ENCODE measurements around the gene SCFD2.

The SCFD2 gene

DNA sequence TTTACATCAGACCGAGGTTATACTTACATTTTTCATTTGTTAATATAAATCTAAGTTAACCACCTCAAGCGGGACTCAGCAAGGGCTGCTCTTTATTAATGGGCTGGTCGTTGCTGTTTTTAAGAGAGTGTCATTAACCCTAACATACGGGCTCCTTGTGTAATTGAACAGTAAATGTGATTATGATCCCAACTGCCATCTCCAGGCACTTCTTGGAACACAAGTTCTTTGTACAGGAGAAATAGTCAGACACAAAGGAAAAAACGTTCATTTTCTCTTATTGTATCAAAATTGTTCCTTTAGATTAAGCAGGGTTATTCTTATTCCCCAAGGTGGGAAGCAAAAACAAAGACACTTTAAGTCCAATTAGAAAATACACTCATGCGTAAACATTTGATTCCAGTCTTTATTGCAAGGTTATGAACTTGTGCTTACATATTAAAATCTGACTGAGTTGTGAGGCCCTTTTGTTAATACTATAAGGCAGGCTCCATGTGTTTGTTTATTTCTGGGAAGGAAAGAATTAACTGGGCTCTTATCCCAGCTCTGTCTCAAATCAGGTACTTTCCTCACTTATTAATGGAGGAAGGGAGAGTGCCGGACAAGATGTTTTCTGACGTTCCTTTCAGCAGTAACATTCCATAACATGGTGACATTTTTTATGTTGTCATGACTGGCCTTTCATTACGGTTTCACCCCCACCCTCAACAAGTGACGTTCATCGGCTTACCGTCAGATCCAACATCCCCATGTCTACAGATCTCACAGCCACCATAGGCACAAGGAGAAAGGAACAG lies 407.8 kb downstream of the SCFD2 start:
- no peak overlapping the region for H3K4me3 ChIP-seq (ENCODE audit: insufficient read length, low read depth)
- no peak overlapping the region for H3K9ac ChIP-seq (ENCODE audit: insufficient read length, low read depth)
- H3K27me3 ChIP-seq (ENCODE audit: insufficient read depth, insufficient read length) = no peaks in the 10 kb centered on the region
- TF ChIP-seq YY1 (IDR thresholded peaks at IDR 0.05; ENCODE audit: insufficient read depth, insufficient read length) (no peak), SUZ12 (IDR thresholded peaks at IDR 0.05; ENCODE audit: extremely low read depth, insufficient read depth, insufficient read length) (no peak), ZNF274 (IDR thresholded peaks at IDR 0.05; ENCODE audit: low read depth, low read length) (no peak)
- H3K36me3 ChIP-seq (ENCODE audit: insufficient read depth, insufficient read length, low read length) = no peaks in the 10 kb centered on the region
- H3K9me3 ChIP-seq (ENCODE audit: insufficient read depth, low read length) = no peaks in the 10 kb centered on the region
- H3K4me1 ChIP-seq (ENCODE audit: insufficient read depth, insufficient read length) = peaks cover 2% of the 10 kb centered on the region
- DNase-seq (ENCODE audit: low read depth, low spot score) = no peak

DNA sequence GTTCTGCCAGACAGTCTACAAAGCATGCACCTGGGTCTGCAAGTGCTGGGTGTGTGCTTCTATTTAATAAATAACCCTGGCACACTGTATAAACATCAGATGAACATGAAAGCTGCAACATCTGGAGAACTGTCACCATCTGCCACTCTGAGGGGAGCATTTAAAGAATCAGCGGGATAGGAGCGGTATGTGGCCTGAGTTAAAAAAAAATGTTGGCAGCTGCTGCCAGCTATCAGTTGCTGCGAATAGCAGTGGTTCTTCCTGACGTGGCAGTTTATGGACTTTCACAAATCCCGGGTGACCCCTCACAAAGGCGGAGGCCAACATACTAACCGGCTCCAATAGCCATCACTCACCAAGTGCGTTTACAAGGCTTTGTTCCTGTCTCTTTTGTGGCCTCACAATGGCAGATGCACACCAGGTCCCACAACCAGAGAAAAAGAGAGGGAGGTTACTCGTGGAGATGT lies 408.6 kb downstream of the SCFD2 start:
- Histone ChIP-seq H3K9ac (ENCODE audit: insufficient read length, low read depth) (no peak overlapping the region), H3K4me3 (ENCODE audit: insufficient read length, low read depth) (no peak overlapping the region), H3K4me1 (ENCODE audit: insufficient read depth, insufficient read length) (peaks cover 2% of the 10 kb centered on the region), H3K9me3 (ENCODE audit: insufficient read depth, low read length) (no peaks in the 10 kb centered on the region), H3K27me3 (ENCODE audit: insufficient read depth, insufficient read length) (no peaks in the 10 kb centered on the region), H3K36me3 (ENCODE audit: insufficient read depth, insufficient read length, low read length) (no peaks in the 10 kb centered on the region)
- DNase-seq (ENCODE audit: low read depth, low spot score) = no peak
- TF ChIP-seq YY1 (IDR thresholded peaks at IDR 0.05; ENCODE audit: insufficient read depth, insufficient read length) (no peak), SUZ12 (IDR thresholded peaks at IDR 0.05; ENCODE audit: extremely low read depth, insufficient read depth, insufficient read length) (no peak), ZNF274 (IDR thresholded peaks at IDR 0.05; ENCODE audit: low read depth, low read length) (no peak)

DNA sequence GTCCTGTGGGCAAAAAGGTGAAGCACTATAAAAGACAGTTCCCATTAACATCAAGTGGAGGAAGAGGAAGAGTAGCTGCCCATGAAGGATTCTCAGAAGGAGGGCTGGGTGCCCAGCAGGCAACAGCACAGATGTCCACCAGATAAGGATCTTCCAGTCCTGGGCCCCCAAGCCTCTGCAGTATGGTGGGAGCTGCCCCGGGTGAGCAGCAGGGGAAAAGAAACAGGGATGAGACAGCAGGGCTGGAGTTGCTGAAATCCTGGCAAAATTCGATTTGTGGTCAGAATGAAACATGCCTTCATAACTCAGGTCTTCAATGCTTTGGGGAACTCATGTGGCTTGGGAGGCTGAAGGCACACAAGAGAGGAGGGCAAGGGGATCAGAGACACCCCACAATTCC lies 409.2 kb downstream of the SCFD2 start:
- peaks cover 2% of the 10 kb centered on the region for H3K4me1 ChIP-seq (ENCODE audit: insufficient read depth, insufficient read length)
- TF ChIP-seq SUZ12 (IDR thresholded peaks at IDR 0.05; ENCODE audit: extremely low read depth, insufficient read depth, insufficient read length) (no peak), YY1 (IDR thresholded peaks at IDR 0.05; ENCODE audit: insufficient read depth, insufficient read length) (no peak)
- H3K27me3 ChIP-seq (ENCODE audit: insufficient read depth, insufficient read length) = no peaks in the 10 kb centered on the region
- H3K4me3 ChIP-seq (ENCODE audit: insufficient read length, low read depth) = no peak overlapping the region
- H3K36me3 ChIP-seq (ENCODE audit: insufficient read depth, insufficient read length, low read length) = no peaks in the 10 kb centered on the region
- no peak overlapping the region for H3K9ac ChIP-seq (ENCODE audit: insufficient read length, low read depth)
- DNase-seq (ENCODE audit: low read depth, low spot score) = no peak
- H3K9me3 ChIP-seq (ENCODE audit: insufficient read depth, low read length) = no peaks in the 10 kb centered on the region

- Histone ChIP-seq H3K36me3 (ENCODE audit: insufficient read depth, insufficient read length, low read length) (no peaks in the 10 kb centered on the region), H3K9me3 (ENCODE audit: insufficient read depth, low read length) (no peaks in the 10 kb centered on the region; the same call in 1 of the 2 replicates), H3K4me3 (ENCODE audit: insufficient read length, low read depth) (no peak overlapping the region), H3K27me3 (ENCODE audit: insufficient read depth, insufficient read length) (no peaks in the 10 kb centered on the region), H3K9ac (ENCODE audit: insufficient read length, low read depth) (no peak overlapping the region), H3K4me1 (ENCODE audit: insufficient read depth, insufficient read length) (peaks cover 5% of the 10 kb centered on the region)
- TF ChIP-seq ZNF274 (IDR thresholded peaks at IDR 0.05; ENCODE audit: low read depth, low read length) (no peak), SUZ12 (IDR thresholded peaks at IDR 0.05; ENCODE audit: extremely low read depth, insufficient read depth, insufficient read length) (no peak), YY1 (IDR thresholded peaks at IDR 0.05; ENCODE audit: insufficient read depth, insufficient read length) (no peak)
- DNase-seq (ENCODE audit: low read depth, low spot score) = no peak
These were observed 411.2 kb downstream of the SCFD2 start for GRCh38 chr4:52954560-52955170.

GRCh38 chr4:52952540-52952939 lies 413.3 kb downstream of the SCFD2 start:
- Histone ChIP-seq H3K4me3 (ENCODE audit: insufficient read length, low read depth) (no peak overlapping the region), H3K27me3 (ENCODE audit: insufficient read depth, insufficient read length) (no peaks in the 10 kb centered on the region), H3K9ac (ENCODE audit: insufficient read length, low read depth) (no peak overlapping the region), H3K4me1 (ENCODE audit: insufficient read depth, insufficient read length) (peaks cover 6% of the 10 kb centered on the region), H3K9me3 (ENCODE audit: insufficient read depth, low read length) (no peaks in the 10 kb centered on the region; the same call in 1 of the 2 replicates), H3K36me3 (ENCODE audit: insufficient read depth, insufficient read length, low read length) (no peaks in the 10 kb centered on the region)
- DNase-seq (ENCODE audit: low read depth, low spot score) = no peak
- TF ChIP-seq YY1 (IDR thresholded peaks at IDR 0.05; ENCODE audit: insufficient read depth, insufficient read length) (no peak), ZNF274 (IDR thresholded peaks at IDR 0.05; ENCODE audit: low read depth, low read length) (no peak), SUZ12 (IDR thresholded peaks at IDR 0.05; ENCODE audit: extremely low read depth, insufficient read depth, insufficient read length) (no peak)

DNA sequence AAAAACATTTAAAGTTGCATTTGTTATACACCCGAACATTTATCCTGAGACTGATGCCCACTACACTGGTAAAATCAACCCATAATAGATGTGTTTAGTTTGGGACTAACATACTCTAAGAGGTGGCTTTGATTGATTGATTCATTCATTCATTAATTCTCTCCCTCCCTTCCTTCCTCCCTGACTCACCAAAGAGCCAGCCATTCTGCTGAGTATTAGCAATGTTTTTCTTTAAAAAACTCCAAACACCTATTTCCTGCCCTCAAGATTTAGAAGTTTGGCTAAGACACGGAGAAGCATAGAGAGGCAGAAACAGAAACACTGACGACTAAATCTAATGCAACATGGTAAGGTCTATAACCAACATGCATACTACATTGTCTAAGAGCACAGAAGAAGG lies 414.8 kb downstream of the SCFD2 start:
- H3K9ac ChIP-seq (ENCODE audit: insufficient read length, low read depth) = no peak overlapping the region
- H3K9me3 ChIP-seq (ENCODE audit: insufficient read depth, low read length) = no peaks in the 10 kb centered on the region; the same call in 1 of the 2 replicates
- no peak overlapping the region for H3K4me3 ChIP-seq (ENCODE audit: insufficient read length, low read depth)
- no peaks in the 10 kb centered on the region for H3K36me3 ChIP-seq (ENCODE audit: insufficient read depth, insufficient read length, low read length)
- TF ChIP-seq YY1 (IDR thresholded peaks at IDR 0.05; ENCODE audit: insufficient read depth, insufficient read length) = no peak
- TF ChIP-seq SUZ12 (IDR thresholded peaks at IDR 0.05; ENCODE audit: extremely low read depth, insufficient read depth, insufficient read length) = no peak
- TF ChIP-seq ZNF274 (IDR thresholded peaks at IDR 0.05; ENCODE audit: low read depth, low read length) = no peak
- peaks cover 4% of the 10 kb centered on the region for H3K4me1 ChIP-seq (ENCODE audit: insufficient read depth, insufficient read length)
- H3K27me3 ChIP-seq (ENCODE audit: insufficient read depth, insufficient read length) = no peaks in the 10 kb centered on the region
- DNase-seq (ENCODE audit: low read depth, low spot score) = no peak

- no peaks in the 10 kb centered on the region for H3K36me3 ChIP-seq (ENCODE audit: insufficient read depth, insufficient read length, low read length)
- no peak overlapping the region for H3K4me3 ChIP-seq (ENCODE audit: insufficient read length, low read depth)
- H3K9me3 ChIP-seq (ENCODE audit: insufficient read depth, low read length) = no peaks in the 10 kb centered on the region; the same call in 1 of the 2 replicates
- no peak for TF ChIP-seq YY1 (IDR thresholded peaks at IDR 0.05; ENCODE audit: insufficient read depth, insufficient read length)
- no peak for TF ChIP-seq SUZ12 (IDR thresholded peaks at IDR 0.05; ENCODE audit: extremely low read depth, insufficient read depth, insufficient read length)
- no peak for TF ChIP-seq ZNF274 (IDR thresholded peaks at IDR 0.05; ENCODE audit: low read depth, low read length)
- peak; percentile 51 for DNase-seq (ENCODE audit: low read depth, low spot score)
- H3K9ac ChIP-seq (ENCODE audit: insufficient read length, low read depth) = no peak overlapping the region
- peaks cover 4% of the 10 kb centered on the region for H3K4me1 ChIP-seq (ENCODE audit: insufficient read depth, insufficient read length)
- no peaks in the 10 kb centered on the region for H3K27me3 ChIP-seq (ENCODE audit: insufficient read depth, insufficient read length)
These were observed 415.6 kb downstream of the SCFD2 start for GRCh38 chr4:52950226-52950625.
